T-cell (primary cell): ENCODE data around the gene ALDH2. TPM values are rescaled to one million over a fixed set of nuclear protein-coding genes. Genes with fewer than 3 reads are reported as not detected.
"Not testable (repeated sequence)": the region's sequence is repeated elsewhere in the genome, so short reads cannot be mapped to it uniquely, and the experiment has no call there.

Experiments used
- ATAC-seq, 4 experiments: fragments of 200-7000 bp in 3 of 4; fragments of 150-1000 bp in 1 of 4; cut with Tn5 transposase; replicated peaks in 1 of 4; 1 replicate in 3 of 4; 2 replicates in 1 of 4; pipeline ENCODE4 v1.10.0; 2021; ENCODE audit warnings: moderate library complexity in 3 of 4, mild to moderate bottlenecking in 2 of 4, moderate number of reproducible peaks in 1 of 4
- CTCF ChIA-PET, 2 donors: fragments of 300-600 bp; sonication (Branson Sonifier 250); formaldehyde crosslinking; loops; one replicate each; lab custom pipeline; 2022; ENCODE audit warnings: antibody characterized with exemption in 2 of 2; lab: Charles Lee
- POLR2A ChIA-PET, 2 donors: fragments of 300-600 bp; sonication (Branson Sonifier 250); formaldehyde crosslinking; loops; one replicate each; lab custom pipeline; 2022; ENCODE audit warnings: antibody characterized with exemption in 2 of 2; lab: Charles Lee
- DNase-seq, 35 experiments: peaks; one replicate each; pipeline versions ENCODE4 v3.0.0 to v3.0.0-alpha.2; 2013 to 2023
- H3K27ac ChIP-seq: one replicate; pipeline ENCODE4 v1.5.1; 2013; ENCODE audit warnings: low read length
- H3K27me3 ChIP-seq, 2 experiments: replicated peaks in 1 of 2; 1 replicate in 1 of 2; 2 replicates in 1 of 2; pipeline versions ENCODE4 v1.6.1 to v1.7.0; 2013; ENCODE audit warnings: low read length in 1 of 2, mixed read lengths in 1 of 2; ENCODE audit not compliant: control insufficient read depth in 2 of 2, insufficient read depth in 2 of 2; ENCODE audit errors: extremely low read depth in 1 of 2
- H3K36me3 ChIP-seq, 2 donors: 1 replicate in 1 of 2; 2 replicates in 1 of 2; pipeline versions ENCODE4 v1.6.1 to v1.7.0; 2013; ENCODE audit warnings: low read length in 1 of 2; ENCODE audit not compliant: control insufficient read depth in 2 of 2, insufficient read depth in 1 of 2; ENCODE audit errors: extremely low read depth in 1 of 2
- H3K4me1 ChIP-seq, 2 experiments: 1 replicate in 1 of 2; 2 replicates in 1 of 2; pipeline versions ENCODE4 v1.6.1 to v1.7.0; 2013; ENCODE audit warnings: low read length in 2 of 2, mixed read lengths in 1 of 2; ENCODE audit not compliant: insufficient read depth in 2 of 2, control insufficient read depth in 1 of 2; ENCODE audit errors: extremely low read depth in 1 of 2
- H3K4me3 ChIP-seq, 2 donors: 1 replicate in 1 of 2; 2 replicates in 1 of 2; pipeline versions ENCODE4 v1.5.1 to v1.7.0; 2013; ENCODE audit warnings: mild to moderate bottlenecking in 2 of 2, low read length in 1 of 2, moderate library complexity in 1 of 2; ENCODE audit not compliant: control insufficient read depth in 1 of 2; ENCODE audit errors: extremely low read depth in 1 of 2
- H3K9me3 ChIP-seq: 2 replicates; pipeline ENCODE4 v1.7.0; 2013
- H3K27ac Mint-ChIP-seq, 2 donors: one replicate each; pipeline ENCODE4 v1.8.0; 2020 to 2021; ENCODE audit warnings: mild to moderate bottlenecking in 2 of 2, mixed read lengths in 2 of 2
- H3K27me3 Mint-ChIP-seq, 2 donors: one replicate each; pipeline ENCODE4 v1.8.0; 2021 to 2022; ENCODE audit warnings: mixed read lengths in 2 of 2
- H3K36me3 Mint-ChIP-seq: one replicate; pipeline ENCODE4 v1.8.0; 2021; ENCODE audit warnings: mixed read lengths
- H3K4me1 Mint-ChIP-seq, 3 donors: one replicate each; pipeline ENCODE4 v1.8.0; 2020 to 2022; ENCODE audit warnings: mixed read lengths in 3 of 3, mild to moderate bottlenecking in 1 of 3
- H3K4me3 Mint-ChIP-seq, 3 donors: one replicate each; pipeline ENCODE4 v1.8.0; 2020 to 2022; ENCODE audit warnings: mild to moderate bottlenecking in 3 of 3, mixed read lengths in 3 of 3, moderate library complexity in 3 of 3
- H3K9me3 Mint-ChIP-seq, 3 donors: one replicate each; pipeline ENCODE4 v1.8.0; 2020 to 2022; ENCODE audit warnings: mixed read lengths in 3 of 3
- WGBS: methylation state at CpG from one replicate; pipeline ENCODE4 v1.1.5; 2013; ENCODE audit warnings: missing lambda C conversion rate; ENCODE audit not compliant: insufficient coverage; 5-methylcytosine and 5-hydroxymethylcytosine counted together
- total RNA-seq, 35 experiments: library from RNA in 6 of 35; stranded (reverse) in 6 of 35; fragments of 120-200 nt in 1 of 35; gene quantifications; one replicate each; pipeline versions ENCODE4 v1.2.1 to v1.2.4 and lab custom pipeline; 2013 to 2026

The ALDH2 gene
- total RNA-seq (1 to 10 TPM; 1.3 to 3.5 (median 2.5) TPM), total RNA-seq (lab: John Stamatoyannopoulos, UW) (0.53 to 6.2 (median 1.5) reads per million in 29 experiments)
- 0.98 TPM for total RNA-seq (2013)

- no peaks in the 10 kb centered on the region for H3K9me3 ChIP-seq
- ATAC-seq, result peak; percentile 66 to 88 (median 76)
- ChIA-PET CTCF (no interaction called here), POLR2A (no interaction called here)
- Mint-ChIP-seq H3K4me1 (peaks cover 11 to 18% (median 15%) of the 10 kb centered on the region in 3 donors), H3K9me3 (no peaks in the 10 kb centered on the region), H3K27ac (no peak within 1 kb of the TSS), H3K27me3 (peaks cover 29 to 56% of the 10 kb centered on the region in 2 donors), H3K4me3 (peak within 1 kb of the TSS; percentile 71 to 87 (median 78)), H3K36me3 (no peaks in the 10 kb centered on the region)
- H3K27me3 ChIP-seq, result peaks cover 0 to 42% of the 10 kb centered on the region in 2 experiments
- H3K4me1 ChIP-seq, result peaks cover 0 to 11% of the 10 kb centered on the region in 2 experiments
- no peak within 1 kb of the TSS for H3K27ac ChIP-seq
- 3% methylated on average over 72 of the region's 73 CpGs for WGBS
- no peaks in the 10 kb centered on the region for H3K36me3 ChIP-seq
- peak within 1 kb of the TSS; percentile 24 to 64 for H3K4me3 ChIP-seq
- peak in 15 of 35 experiments; percentile 10 to 37 (median 17) for DNase-seq
These were observed at the start of gene ALDH2 for GRCh38 chr12:111766608-111767361. Gene ALDH2, plus strand, starts transcription at chr12:111766933. Its CDS starts 50 bp downstream, at chr12:111766983.

- peaks cover 8 to 36% of the 10 kb centered on the region in 2 donors for H3K36me3 ChIP-seq
- POLR2A ChIA-PET, H3K9me3 ChIP-seq, H3K27me3 ChIP-seq, H3K27ac ChIP-seq, H3K4me3 ChIP-seq, H3K4me3 Mint-ChIP-seq, CTCF ChIA-PET, H3K4me1 ChIP-seq, ATAC-seq, DNase-seq, H3K27ac Mint-ChIP-seq, H3K27me3 Mint-ChIP-seq, H3K9me3 Mint-ChIP-seq, H3K4me1 Mint-ChIP-seq: not testable (repeated sequence)
- H3K36me3 Mint-ChIP-seq, result peaks cover 29% of the 10 kb centered on the region
- 100% methylated on average over 2 of the region's 10 CpGs for WGBS
These were observed 47.4 kb upstream of the ALDH2 start for GRCh38 chr12:111719316-111719715.

- Mint-ChIP-seq H3K27ac (no peak overlapping the region), H3K4me1 (no peaks in the 10 kb centered on the region), H3K27me3 (no peaks in the 10 kb centered on the region), H3K4me3 (no peak overlapping the region), H3K9me3 (no peaks in the 10 kb centered on the region), H3K36me3 (peaks cover 28% of the 10 kb centered on the region)
- H3K4me3 ChIP-seq, result no peak overlapping the region
- H3K27ac ChIP-seq, result no peak overlapping the region
- no CpG with 5 or more reads among the region's 6 CpGs for WGBS
- ChIA-PET CTCF (interaction anchor here in 1 of 2 donors (0.6 kb wide), 1 partner anchor 623 kb away, joined by 4 read pairs; no protein-coding TSS in a partner anchor), POLR2A (interaction anchor here in 1 of 2 donors (0.6 kb wide), 1 partner anchor 19 kb away, joined by 3 read pairs; no protein-coding TSS in a partner anchor)
- no peak for DNase-seq
- no peaks in the 10 kb centered on the region for H3K27me3 ChIP-seq
- no peaks in the 10 kb centered on the region for H3K9me3 ChIP-seq
- peaks cover 8 to 31% of the 10 kb centered on the region in 2 donors for H3K36me3 ChIP-seq
- ATAC-seq, result no peak
- H3K4me1 ChIP-seq, result no peaks in the 10 kb centered on the region
These were observed 46.3 kb upstream of the ALDH2 start for GRCh38 chr12:111720457-111720856.

- CTCF ChIA-PET, H3K27me3 Mint-ChIP-seq, H3K27me3 ChIP-seq, POLR2A ChIA-PET, DNase-seq, H3K27ac ChIP-seq, H3K9me3 ChIP-seq, H3K4me1 ChIP-seq, H3K4me3 Mint-ChIP-seq, H3K4me1 Mint-ChIP-seq, H3K27ac Mint-ChIP-seq, H3K4me3 ChIP-seq, H3K9me3 Mint-ChIP-seq, ATAC-seq: not testable (repeated sequence)
- WGBS, result 97% methylated on average over 12 of the region's 46 CpGs
- peaks cover 3 to 13% of the 10 kb centered on the region in 2 donors for H3K36me3 ChIP-seq
- peaks cover 28% of the 10 kb centered on the region for H3K36me3 Mint-ChIP-seq
These were observed 42.9 kb upstream of the ALDH2 start for GRCh38 chr12:111723646-111724360.

DNA sequence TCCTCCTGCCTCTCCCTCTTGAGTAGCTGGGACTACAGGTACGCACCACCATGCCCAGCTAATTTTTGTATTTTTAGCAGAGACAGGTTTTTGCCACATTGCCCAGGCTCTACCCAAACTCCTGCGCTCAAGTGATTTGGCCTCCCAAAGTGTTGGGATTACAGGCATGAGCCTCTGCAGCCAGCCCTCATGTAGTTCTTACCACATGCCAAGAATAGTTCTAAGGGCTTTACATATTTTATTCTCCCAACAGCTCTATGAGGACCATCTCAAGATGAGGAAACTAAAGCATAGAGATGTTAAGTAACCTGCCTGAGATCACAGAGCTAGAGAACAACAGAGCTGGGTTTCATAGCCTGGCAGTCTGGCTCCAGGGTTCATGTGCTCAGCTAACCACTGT, 37.9 kb upstream of the ALDH2 start:
- no peaks in the 10 kb centered on the region for H3K4me1 ChIP-seq
- H3K9me3 ChIP-seq, result no peaks in the 10 kb centered on the region
- H3K27me3 ChIP-seq, result no peaks in the 10 kb centered on the region
- H3K27ac Mint-ChIP-seq, result no peak overlapping the region
- ATAC-seq (no peak), DNase-seq (no peak)
- no peak overlapping the region for H3K27ac ChIP-seq
- H3K4me3 ChIP-seq, result no peak overlapping the region
- H3K36me3 Mint-ChIP-seq, result peaks cover 51% of the 10 kb centered on the region
- H3K4me1 Mint-ChIP-seq, result no peaks in the 10 kb centered on the region
- ChIA-PET POLR2A (no interaction called here), CTCF (no interaction called here)
- WGBS, result 100% methylated on average over 2 of the region's 2 CpGs
- no peaks in the 10 kb centered on the region for H3K9me3 Mint-ChIP-seq
- peaks cover 3 to 18% of the 10 kb centered on the region in 2 donors for H3K36me3 ChIP-seq
- H3K4me3 Mint-ChIP-seq, result no peak overlapping the region
- H3K27me3 Mint-ChIP-seq, result no peaks in the 10 kb centered on the region

DNA sequence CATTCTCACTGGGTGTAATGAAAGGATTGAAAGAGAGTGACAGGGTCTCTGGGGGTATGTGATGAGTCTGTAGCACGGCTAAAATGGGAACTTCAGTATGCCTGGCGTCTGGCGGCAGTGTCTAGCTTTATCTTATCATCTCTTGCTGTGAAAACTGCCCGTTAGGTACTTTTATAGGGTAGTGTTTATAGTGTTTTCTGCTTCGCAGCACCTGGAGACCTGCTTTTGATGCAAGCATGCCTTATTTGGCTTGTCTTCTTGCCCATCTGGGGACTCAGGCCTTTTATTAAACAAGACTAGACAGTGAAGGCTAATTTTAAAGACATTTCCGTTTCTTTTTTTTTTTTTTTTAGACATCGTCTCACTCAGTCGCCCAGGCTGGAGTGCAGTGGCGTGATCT, 36.3 kb upstream of the ALDH2 start:
- no peaks in the 10 kb centered on the region for H3K9me3 ChIP-seq
- H3K36me3 ChIP-seq, result peaks cover 5 to 18% of the 10 kb centered on the region in 2 donors
- Mint-ChIP-seq H3K4me3 (no peak overlapping the region), H3K36me3 (peaks cover 55% of the 10 kb centered on the region), H3K4me1 (no peaks in the 10 kb centered on the region), H3K27me3 (no peaks in the 10 kb centered on the region), H3K9me3 (no peaks in the 10 kb centered on the region), H3K27ac (no peak overlapping the region)
- ATAC-seq (no peak), DNase-seq (no peak)
- ChIA-PET CTCF (no interaction called here), POLR2A (no interaction called here)
- H3K4me3 ChIP-seq, result no peak overlapping the region
- no peaks in the 10 kb centered on the region for H3K4me1 ChIP-seq
- H3K27ac ChIP-seq, result no peak overlapping the region
- no peaks in the 10 kb centered on the region for H3K27me3 ChIP-seq
- WGBS, result 94% methylated on average over 6 of the region's 9 CpGs
